ENCODE results near the gene FECH. TPM values are rescaled to one million over a fixed set of nuclear protein-coding genes. Genes with fewer than 3 reads are reported as not detected.
A peak's percentile ranks its signal among the peaks of the same experiment; 100 is the strongest.

Gene FECH
- total and polyA plus RNA-seq, 10 donors = 4.3 to 85.9 (median 20.2) TPM

GRCh38 chr18:57624988-57625387, 38.5 kb upstream of the FECH start:
- peaks cover 8 to 28% (median 23%) of the 10 kb centered on the region in 6 donors for H3K4me1 ChIP-seq
- WGBS, 5 donors = 64 to 88% (median 83%) methylated on average over 2 to 4 of the region's 4 CpGs
- H3K36me3 ChIP-seq = peaks cover 0 to 3% (median 0%) of the 10 kb centered on the region in 6 donors
- intact Hi-C loops (cut with DNase I; ENCODE audit: low total_unique reads) = no loop called here
- H3K27me3 ChIP-seq (replicated peaks in 1 of 7) = no peaks in the 10 kb centered on the region
- no peaks in the 10 kb centered on the region for H3K9me3 ChIP-seq
- no peak overlapping the region for H3K27ac ChIP-seq
- no peak overlapping the region for H3K4me3 ChIP-seq
- TF ChIP-seq POLR2A (IDR thresholded peaks at IDR 0.05) (no peak), POLR2AphosphoS5 (IDR thresholded peaks at IDR 0.05) (no peak)
- TF ChIP-seq, protein P1, sequence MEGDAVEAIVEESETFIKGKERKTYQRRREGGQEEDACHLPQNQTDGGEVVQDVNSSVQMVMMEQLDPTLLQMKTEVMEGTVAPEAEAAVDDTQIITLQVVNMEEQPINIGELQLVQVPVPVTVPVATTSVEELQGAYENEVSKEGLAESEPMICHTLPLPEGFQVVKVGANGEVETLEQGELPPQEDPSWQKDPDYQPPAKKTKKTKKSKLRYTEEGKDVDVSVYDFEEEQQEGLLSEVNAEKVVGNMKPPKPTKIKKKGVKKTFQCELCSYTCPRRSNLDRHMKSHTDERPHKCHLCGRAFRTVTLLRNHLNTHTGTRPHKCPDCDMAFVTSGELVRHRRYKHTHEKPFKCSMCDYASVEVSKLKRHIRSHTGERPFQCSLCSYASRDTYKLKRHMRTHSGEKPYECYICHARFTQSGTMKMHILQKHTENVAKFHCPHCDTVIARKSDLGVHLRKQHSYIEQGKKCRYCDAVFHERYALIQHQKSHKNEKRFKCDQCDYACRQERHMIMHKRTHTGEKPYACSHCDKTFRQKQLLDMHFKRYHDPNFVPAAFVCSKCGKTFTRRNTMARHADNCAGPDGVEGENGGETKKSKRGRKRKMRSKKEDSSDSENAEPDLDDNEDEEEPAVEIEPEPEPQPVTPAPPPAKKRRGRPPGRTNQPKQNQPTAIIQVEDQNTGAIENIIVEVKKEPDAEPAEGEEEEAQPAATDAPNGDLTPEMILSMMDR (IDR thresholded peaks at IDR 0.05 in 8 of 11, conservative IDR thresholded peaks at IDR 0.05 in 3 of 11) = no peak
- no peak for DNase-seq

GRCh38 chr18:57621246-57621604, 34.7 kb upstream of the FECH start:
- peaks cover 12 to 42% (median 29%) of the 10 kb centered on the region in 6 donors for H3K4me1 ChIP-seq
- intact Hi-C loops (cut with DNase I; ENCODE audit: low total_unique reads) = no loop called here
- no peaks in the 10 kb centered on the region for H3K9me3 ChIP-seq
- no peak for DNase-seq
- no peaks in the 10 kb centered on the region for H3K27me3 ChIP-seq (replicated peaks in 1 of 7)
- 0 to 1% (median 1%) methylated on average over 13 to 20 of the region's 20 CpGs for WGBS, 5 donors
- H3K4me3 ChIP-seq = peak overlapping the region; percentile 69 to 85 (median 78)
- peaks cover 0 to 41% (median 10%) of the 10 kb centered on the region in 6 donors for H3K36me3 ChIP-seq
- H3K27ac ChIP-seq = peak overlapping the region; percentile 90 to 96 (median 94)
- TF ChIP-seq POLR2AphosphoS5 (IDR thresholded peaks at IDR 0.05) (no peak), POLR2A (IDR thresholded peaks at IDR 0.05) (no peak)
- TF ChIP-seq, protein P1 (IDR thresholded peaks at IDR 0.05 in 8 of 11, conservative IDR thresholded peaks at IDR 0.05 in 3 of 11) = no peak

DNA sequence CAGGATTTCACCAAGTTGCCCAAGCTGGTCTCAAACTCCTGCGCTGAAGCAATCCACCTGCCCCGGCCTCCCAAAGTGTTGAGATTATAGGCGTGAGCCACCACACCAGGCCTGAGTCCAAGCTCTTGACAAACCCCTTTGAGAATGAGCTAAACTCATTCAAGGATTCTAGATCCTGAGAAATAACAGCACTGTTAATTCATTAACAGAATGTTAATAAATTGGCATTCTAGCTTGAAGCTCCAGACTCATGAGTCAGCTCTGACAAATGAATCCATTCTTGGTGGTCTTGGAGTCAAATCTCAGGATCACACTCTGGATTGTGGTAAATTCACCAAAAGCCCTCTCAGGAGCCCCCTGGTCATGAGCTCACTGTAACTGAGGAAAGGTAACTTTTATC, 33.4 kb upstream of the FECH start:
- intact Hi-C loops (cut with DNase I; ENCODE audit: low total_unique reads) = no loop called here
- Histone ChIP-seq H3K4me1 (peaks cover 12 to 44% (median 29%) of the 10 kb centered on the region in 6 donors), H3K36me3 (peaks cover 0 to 55% (median 22%) of the 10 kb centered on the region in 6 donors), H3K9me3 (no peaks in the 10 kb centered on the region), H3K4me3 (peak overlapping the region in 1 of 8 donors; percentile 2), H3K27me3 (replicated peaks in 1 of 7) (no peaks in the 10 kb centered on the region), H3K27ac (no peak overlapping the region)
- no peak for TF ChIP-seq POLR2AphosphoS5 (IDR thresholded peaks at IDR 0.05)
- TF ChIP-seq, protein P1 (IDR thresholded peaks at IDR 0.05 in 8 of 11, conservative IDR thresholded peaks at IDR 0.05 in 3 of 11) = no peak
- TF ChIP-seq POLR2A (IDR thresholded peaks at IDR 0.05) = no peak
- WGBS, 5 donors = 78 to 99% (median 91%) methylated on average over 3 of the region's 3 CpGs
- no peak for DNase-seq

DNA sequence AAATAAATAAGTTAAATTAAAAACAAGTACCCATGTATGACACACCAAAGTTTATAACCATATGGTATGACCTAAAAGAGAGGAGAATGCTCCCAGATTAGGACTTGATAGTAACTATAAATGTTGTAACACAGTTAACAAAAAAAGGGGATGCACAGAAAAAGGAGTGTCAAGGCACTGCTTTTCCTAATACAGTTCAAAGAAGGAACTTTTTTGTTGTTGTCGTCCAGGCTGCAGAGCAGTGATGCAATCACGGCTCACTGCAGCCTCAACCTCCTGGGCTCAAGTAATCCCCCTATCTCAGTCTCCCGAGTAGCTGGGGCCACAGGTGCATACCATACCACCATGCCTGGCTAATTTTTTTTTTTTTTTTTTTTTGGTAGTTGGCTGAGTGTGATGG, 32.4 kb upstream of the FECH start:
- no peak for DNase-seq
- 49 to 86% (median 71%) methylated on average over 3 of the region's 3 CpGs for WGBS, 5 donors
- H3K27me3 ChIP-seq (replicated peaks in 1 of 7) = no peaks in the 10 kb centered on the region
- H3K4me1 ChIP-seq = peaks cover 12 to 48% (median 29%) of the 10 kb centered on the region in 6 donors
- TF ChIP-seq, protein P1 (IDR thresholded peaks at IDR 0.05 in 8 of 11, conservative IDR thresholded peaks at IDR 0.05 in 3 of 11) = no peak
- TF ChIP-seq POLR2A (IDR thresholded peaks at IDR 0.05) (no peak), POLR2AphosphoS5 (IDR thresholded peaks at IDR 0.05) (no peak)
- peaks cover 0 to 64% (median 32%) of the 10 kb centered on the region in 6 donors for H3K36me3 ChIP-seq
- intact Hi-C loops (cut with DNase I; ENCODE audit: low total_unique reads) = no loop called here
- no peak overlapping the region for H3K4me3 ChIP-seq
- peak overlapping the region in 1 of 8 donors; percentile 0 for H3K27ac ChIP-seq
- no peaks in the 10 kb centered on the region for H3K9me3 ChIP-seq

All from spleen (tissue), 11 donors.